HCT116 (cell line): Measurements from ENCODE around the gene LINGO4. TPM values are rescaled to one million over a fixed set of nuclear protein-coding genes. Genes with fewer than 3 reads are reported as not detected.

Source experiments
- FOSL1 ChIP-seq: IDR thresholded peaks from 2 replicates; pipeline ENCODE4 v1.6.1; 2012; ENCODE audit warnings: low read depth
- SRF ChIP-seq: IDR thresholded peaks from 2 replicates; pipeline ENCODE4 v1.6.1; 2012; ENCODE audit warnings: low read depth
- TCF7L2 ChIP-seq: IDR thresholded peaks from 2 replicates; pipeline ENCODE4 v1.7.0; 2011; ENCODE audit warnings: borderline replicate concordance, inconsistent platforms; ENCODE audit not compliant: insufficient read depth, insufficient read length; ENCODE audit errors: extremely low read depth
- ZBTB33 ChIP-seq: IDR thresholded peaks from 2 replicates; pipeline ENCODE4 v1.6.1; 2011; ENCODE audit warnings: mild to moderate bottlenecking, low read length, moderate library complexity; ENCODE audit not compliant: insufficient replicate concordance; ENCODE audit errors: extremely low read depth
- total RNA-seq: library from RNA; stranded (reverse); gene quantifications from one replicate; pipeline ENCODE4 v1.2.1, GENCODE V29; 2021; ENCODE audit not compliant: unreplicated experiment

The LINGO4 gene
- total RNA-seq, 1 experiment from 2014 or later: not detected

GRCh38 chr1:151756291-151756690 is 48.9 kb downstream of the LINGO4 start (continued):
- TF ChIP-seq ZBTB33 (no peak), TCF7L2 (no peak), SRF (no peak), FOSL1 (no peak)

Other genes starting within 250 kb of the LINGO4 start
- gene SNX27, start 193.4 kb downstream of the LINGO4 start, total RNA-seq: 42.2 TPM
- not detected for gene CELF3, start 88.6 kb downstream of the LINGO4 start, total RNA-seq
- gene RIIAD1, start 83.9 kb downstream of the LINGO4 start, total RNA-seq: 0.12 TPM
- 94.5 TPM for gene MRPL9, start 41.9 kb downstream of the LINGO4 start, total RNA-seq
- gene TDRKH, start 14.9 kb downstream of the LINGO4 start, total RNA-seq: 11.1 TPM
- 1.3 TPM for gene RORC, start 26.4 kb upstream of the LINGO4 start, total RNA-seq
- 0.17 TPM for gene C2CD4D, start 34.4 kb upstream of the LINGO4 start, total RNA-seq
- gene THEM5, start 48.3 kb upstream of the LINGO4 start, total RNA-seq: not detected
- gene THEM4, start 104.1 kb upstream of the LINGO4 start, total RNA-seq: 17.0 TPM
- 340 TPM for gene S100A10, start 188.4 kb upstream of the LINGO4 start, total RNA-seq
- 229 TPM for gene S100A11, start 231.6 kb upstream of the LINGO4 start, total RNA-seq